Stomach (tissue), 9 donors: Measurements from ENCODE around the gene MUS81. TPM values are rescaled to one million over a fixed set of nuclear protein-coding genes. Genes with fewer than 3 reads are reported as not detected.
"Not testable (repeated sequence)": the region's sequence is repeated elsewhere in the genome, so short reads cannot be mapped to it uniquely, and the experiment has no call there.

Experiments used
- DNase-seq, 2 donors: peaks; one replicate each; pipeline versions ENCODE4 v3.0.0 to v3.0.0-alpha.2; 2013 to 2019
- H3K27ac ChIP-seq, 5 donors: fragments of 200-600 bp in 4 of 5; sonication (generic) in 4 of 5; one replicate each; pipeline ENCODE4 v1.5.1; 2013 to 2019; ENCODE audit warnings: mild to moderate bottlenecking in 1 of 5, moderate library complexity in 1 of 5
- H3K27me3 ChIP-seq, 3 donors: fragments of 200-600 bp; sonication (generic); one replicate each; pipeline ENCODE4 v1.5.1; 2017 to 2019; ENCODE audit warnings: mixed run types in 1 of 3
- H3K36me3 ChIP-seq, 4 donors: fragments of 200-600 bp; sonication (generic); 1 replicate in 3 of 4; 2 replicates in 1 of 4; pipeline ENCODE4 v1.5.1; 2016 to 2019
- H3K4me1 ChIP-seq, 4 donors: fragments of 200-600 bp; sonication (generic); one replicate each; pipeline ENCODE4 v1.5.1; 2016 to 2019
- H3K4me3 ChIP-seq, 4 donors: fragments of 200-600 bp; sonication (generic) in 3 of 4; one replicate each; pipeline ENCODE4 v1.5.1; 2016 to 2019; ENCODE audit warnings: mild to moderate bottlenecking in 1 of 4
- H3K9me3 ChIP-seq, 4 donors: fragments of 200-600 bp; sonication (generic); one replicate each; pipeline ENCODE4 v1.5.1; 2016 to 2019
- EP300 ChIP-seq: sonication (generic); formaldehyde crosslinking; IDR thresholded peaks from one replicate; pipeline ENCODE4 v1.6.1; 2017; ENCODE audit warnings: antibody characterized with exemption
- POLR2A ChIP-seq, 4 donors: fragments of 450-650 bp; IDR thresholded peaks; one replicate each; pipeline ENCODE4 v1.6.1; 2016; ENCODE audit warnings: antibody characterized with exemption in 4 of 4, control low read depth in 2 of 4, mild to moderate bottlenecking in 1 of 4, moderate library complexity in 1 of 4
- POLR2AphosphoS5 ChIP-seq, 3 donors: sonication (generic); formaldehyde crosslinking; IDR thresholded peaks; one replicate each; pipeline ENCODE4 v1.6.1; 2016; ENCODE audit warnings: antibody characterized with exemption in 3 of 3
- WGBS, 5 donors: extraction: QIAGEN DNeasy Blood & Tissue Kit in 3 of 5; methylation state at CpG; one replicate each; pipeline versions ENCODE4 v1.1.5 to v1.1.7; 2013 to 2018; 5-methylcytosine and 5-hydroxymethylcytosine counted together
- intact Hi-C: fragments of 100-400 bp; cut with DNase I; formaldehyde crosslinking; loops from one replicate; pipeline ENCODE4 v1.15.1; 2023; ENCODE audit warnings: low total_unique reads
- polyA plus RNA-seq, 3 donors: library from polyadenylated mRNA; stranded (reverse); fragments of 200-250 nt; gene quantifications; one replicate each; pipeline ENCODE4 v1.2.3, GENCODE V29; 2013
- total RNA-seq, 5 donors: library from RNA; depleted of rRNA; stranded (reverse); fragments of >200 nt; gene quantifications; one replicate each; pipeline versions ENCODE4 v1.1.0 to v1.2.3, GENCODE V29; 2014 to 2016
- TF ChIP-seq, protein P1 (sequence below), 7 experiments: fragments of 450-650 bp in 4 of 7; fragments of 200-600 bp in 3 of 7; sonication (generic) in 3 of 7; IDR thresholded peaks; one replicate each; pipeline ENCODE4 v1.5.1; 2016 to 2019; ENCODE audit warnings: antibody characterized with exemption in 7 of 7, control low read depth in 2 of 7, mild to moderate bottlenecking in 1 of 7
- donor health status: healthy with polysubstance abuse.
- donor health status: Bipolar disorder and iron deficiency.
- donor health status: healthy.

Gene MUS81
- total and polyA plus RNA-seq, 8 donors = 26.4 to 162 (median 48.8) TPM

- WGBS, 5 donors = 48 to 74% (median 61%) methylated on average over 10 of the region's 10 CpGs
- DNase-seq = peak in 1 of 2 donors; percentile 61
- Histone ChIP-seq H3K9me3 (no peaks in the 10 kb centered on the region), H3K4me1 (peaks cover 8 to 12% (median 10%) of the 10 kb centered on the region in 4 donors), H3K4me3 (no peak overlapping the region), H3K27ac (peak overlapping the region in 2 of 5 donors; percentile 13 to 49), H3K36me3 (no peaks in the 10 kb centered on the region), H3K27me3 (no peaks in the 10 kb centered on the region)
- intact Hi-C loops = no loop called here
- TF ChIP-seq POLR2AphosphoS5 (IDR thresholded peaks at IDR 0.05) = no peak
- no peak for TF ChIP-seq POLR2A (IDR thresholded peaks at IDR 0.05)
- TF ChIP-seq, protein P1, sequence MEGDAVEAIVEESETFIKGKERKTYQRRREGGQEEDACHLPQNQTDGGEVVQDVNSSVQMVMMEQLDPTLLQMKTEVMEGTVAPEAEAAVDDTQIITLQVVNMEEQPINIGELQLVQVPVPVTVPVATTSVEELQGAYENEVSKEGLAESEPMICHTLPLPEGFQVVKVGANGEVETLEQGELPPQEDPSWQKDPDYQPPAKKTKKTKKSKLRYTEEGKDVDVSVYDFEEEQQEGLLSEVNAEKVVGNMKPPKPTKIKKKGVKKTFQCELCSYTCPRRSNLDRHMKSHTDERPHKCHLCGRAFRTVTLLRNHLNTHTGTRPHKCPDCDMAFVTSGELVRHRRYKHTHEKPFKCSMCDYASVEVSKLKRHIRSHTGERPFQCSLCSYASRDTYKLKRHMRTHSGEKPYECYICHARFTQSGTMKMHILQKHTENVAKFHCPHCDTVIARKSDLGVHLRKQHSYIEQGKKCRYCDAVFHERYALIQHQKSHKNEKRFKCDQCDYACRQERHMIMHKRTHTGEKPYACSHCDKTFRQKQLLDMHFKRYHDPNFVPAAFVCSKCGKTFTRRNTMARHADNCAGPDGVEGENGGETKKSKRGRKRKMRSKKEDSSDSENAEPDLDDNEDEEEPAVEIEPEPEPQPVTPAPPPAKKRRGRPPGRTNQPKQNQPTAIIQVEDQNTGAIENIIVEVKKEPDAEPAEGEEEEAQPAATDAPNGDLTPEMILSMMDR (IDR thresholded peaks at IDR 0.05) = no peak
- no peak for TF ChIP-seq EP300
Measured at GRCh38 chr11:65844231-65844872, 15.9 kb upstream of the MUS81 start.

- Histone ChIP-seq H3K36me3 (peaks cover 9 to 26% (median 23%) of the 10 kb centered on the region in 4 donors), H3K9me3 (peaks cover 0 to 7% (median 0%) of the 10 kb centered on the region in 4 donors), H3K4me3 (no peak overlapping the region), H3K4me1 (peaks cover 8 to 24% (median 16%) of the 10 kb centered on the region in 4 donors), H3K27me3 (no peaks in the 10 kb centered on the region), H3K27ac (no peak overlapping the region)
- 65 to 80% (median 75%) methylated on average over 3 of the region's 3 CpGs for WGBS, 5 donors
- no peak for DNase-seq
- intact Hi-C loops = no loop called here
- TF ChIP-seq POLR2A (IDR thresholded peaks at IDR 0.05) = no peak
- TF ChIP-seq POLR2AphosphoS5 (IDR thresholded peaks at IDR 0.05) = no peak
- TF ChIP-seq, protein P1 (IDR thresholded peaks at IDR 0.05) = no peak
- no peak for TF ChIP-seq EP300
Measured at GRCh38 chr11:65847746-65848145, 12.5 kb upstream of the MUS81 start.

GRCh38 chr11:65848693-65849092 lies 11.5 kb upstream of the MUS81 start:
- intact Hi-C loops, H3K27ac ChIP-seq: not testable (repeated sequence)
- 57 to 64% (median 62%) methylated on average over 7 of the region's 7 CpGs for WGBS, 5 donors

GRCh38 chr11:65849366-65849765 lies 10.9 kb upstream of the MUS81 start:
- 40 to 57% (median 46%) methylated on average over 2 to 8 of the region's 8 CpGs for WGBS, 5 donors
- DNase-seq = peak in 1 of 2 donors; percentile 13
- TF ChIP-seq POLR2A (IDR thresholded peaks at IDR 0.05) (no peak), POLR2AphosphoS5 (IDR thresholded peaks at IDR 0.05) (no peak), EP300 (no peak)
- TF ChIP-seq, protein P1 (IDR thresholded peaks at IDR 0.05) = no peak

More at GRCh38 chr11:65848693-65849092, 11.5 kb upstream of the MUS81 start:
- Histone ChIP-seq H3K4me1 (peaks cover 8 to 33% (median 23%) of the 10 kb centered on the region in 4 donors), H3K36me3 (peaks cover 17 to 35% (median 33%) of the 10 kb centered on the region in 4 donors)
- not testable (repeated sequence) for H3K27me3 ChIP-seq, H3K9me3 ChIP-seq, DNase-seq, H3K4me3 ChIP-seq

GRCh38 chr11:65849771-65850216 lies 10.4 kb upstream of the MUS81 start:
- intact Hi-C loops = no loop called here
- Histone ChIP-seq H3K4me1 (peaks cover 2 to 33% (median 29%) of the 10 kb centered on the region in 4 donors), H3K27me3 (no peaks in the 10 kb centered on the region), H3K4me3 (no peak overlapping the region), H3K36me3 (peaks cover 28 to 46% (median 44%) of the 10 kb centered on the region in 4 donors), H3K27ac (no peak overlapping the region), H3K9me3 (peaks cover 0 to 7% (median 0%) of the 10 kb centered on the region in 4 donors)
- DNase-seq = peak in 1 of 2 donors; percentile 8
- no peak for TF ChIP-seq POLR2AphosphoS5 (IDR thresholded peaks at IDR 0.05)
- no peak for TF ChIP-seq POLR2A (IDR thresholded peaks at IDR 0.05)
- TF ChIP-seq, protein P1 (IDR thresholded peaks at IDR 0.05) = no peak
- TF ChIP-seq EP300 = no peak
- WGBS, 5 donors = 41 to 59% (median 55%) methylated on average over 13 to 16 of the region's 16 CpGs

More at GRCh38 chr11:65849366-65849765, 10.9 kb upstream of the MUS81 start:
- Histone ChIP-seq H3K4me3 (no peak overlapping the region), H3K27ac (no peak overlapping the region), H3K9me3 (peaks cover 0 to 7% (median 0%) of the 10 kb centered on the region in 4 donors), H3K36me3 (peaks cover 24 to 42% (median 39%) of the 10 kb centered on the region in 4 donors), H3K4me1 (peaks cover 4 to 33% (median 26%) of the 10 kb centered on the region in 4 donors), H3K27me3 (no peaks in the 10 kb centered on the region)
- intact Hi-C loops = no loop called here
